Measurements from ENCODE around the gene SELENON.

Gene SELENON

GRCh38 chr1:25803368-25803767, 3.4 kb downstream of the SELENON start:
- WGBS, 2 donors (ENCODE audit: extremely low coverage in 2 of 2, insufficient read length in 2 of 2, insufficient replicate concordance in 1 of 2) = no CpG with 5 or more reads among the region's 1 CpG
- no peak overlapping the region for H3K27ac ChIP-seq (replicated peaks; ENCODE audit: low read length)
- H3K23ac ChIP-seq (ENCODE audit: low read depth, low read length, poor library complexity) = no peak overlapping the region
- H2BK120ac ChIP-seq (ENCODE audit: low read depth, low read length) = no peak overlapping the region
- H3K4ac ChIP-seq (ENCODE audit: low read length) = no peak overlapping the region
- peaks cover 16 to 25% of the 10 kb centered on the region in 2 donors for H3K4me1 ChIP-seq (ENCODE audit: control insufficient read depth in 2 of 2, insufficient read depth in 1 of 2, low read depth in 1 of 2, low read length in 2 of 2)
- no peak overlapping the region for H4K8ac ChIP-seq (ENCODE audit: low read depth, low read length)
- DNase-seq (ENCODE audit: low spot score) = no peak
- no peak overlapping the region for H2BK5ac ChIP-seq (ENCODE audit: low read length)
- no peak overlapping the region for H2AFZ ChIP-seq (ENCODE audit: low read length)
- H3K4me2 ChIP-seq (ENCODE audit: insufficient read depth, low read length, poor library complexity, severe bottlenecking) = no peak overlapping the region
- no peaks in the 10 kb centered on the region for H3K27me3 ChIP-seq (ENCODE audit: control insufficient read depth in 3 of 3, insufficient read depth in 3 of 3, low read depth in 1 of 3, low read length in 3 of 3)
- H3K79me1 ChIP-seq (ENCODE audit: low read depth, low read length) = peaks cover 3% of the 10 kb centered on the region
- H3K9ac ChIP-seq (ENCODE audit: low read depth, low read length, poor library complexity) = no peak overlapping the region
- no peaks in the 10 kb centered on the region for H3K9me3 ChIP-seq (replicated peaks in 1 of 2; ENCODE audit: control insufficient read depth in 2 of 2, insufficient read depth in 1 of 2, low read depth in 1 of 2, low read length in 2 of 2)
- no peak overlapping the region for H2BK12ac ChIP-seq (ENCODE audit: low read length)
- no peak overlapping the region for H3K4me3 ChIP-seq (ENCODE audit: low read length in 2 of 2)
- no peak overlapping the region for H3K14ac ChIP-seq (ENCODE audit: low read length)
- H4K91ac ChIP-seq (ENCODE audit: low read depth, low read length, poor library complexity) = no peak overlapping the region
- H3K18ac ChIP-seq (ENCODE audit: low read length) = no peak overlapping the region
- no peak overlapping the region for H2BK15ac ChIP-seq (ENCODE audit: low read length)
- H2AK5ac ChIP-seq (ENCODE audit: low read depth, low read length) = no peak overlapping the region
- H3K36me3 ChIP-seq (replicated peaks in 1 of 2; ENCODE audit: control insufficient read depth in 2 of 2, insufficient read depth in 2 of 2, low read length in 2 of 2) = peaks cover 13 to 39% of the 10 kb centered on the region in 2 donors

GRCh38 chr1:25804244-25804963, 4.4 kb downstream of the SELENON start:
- Histone ChIP-seq H3K9ac (ENCODE audit: low read depth, low read length, poor library complexity) (no peak overlapping the region), H3K4me3 (ENCODE audit: low read length in 2 of 2) (no peak overlapping the region), H3K36me3 (replicated peaks in 1 of 2; ENCODE audit: control insufficient read depth in 2 of 2, insufficient read depth in 2 of 2, low read length in 2 of 2) (peaks cover 20 to 50% of the 10 kb centered on the region in 2 donors), H2BK5ac (ENCODE audit: low read length) (no peak overlapping the region), H2BK120ac (ENCODE audit: low read depth, low read length) (no peak overlapping the region), H3K27me3 (ENCODE audit: control insufficient read depth in 3 of 3, insufficient read depth in 3 of 3, low read depth in 1 of 3, low read length in 3 of 3) (no peaks in the 10 kb centered on the region), H2AK5ac (ENCODE audit: low read depth, low read length) (no peak overlapping the region), H3K27ac (replicated peaks; ENCODE audit: low read length) (no peak overlapping the region), H3K23ac (ENCODE audit: low read depth, low read length, poor library complexity) (no peak overlapping the region), H3K18ac (ENCODE audit: low read length) (no peak overlapping the region), H3K14ac (ENCODE audit: low read length) (no peak overlapping the region), H3K79me1 (ENCODE audit: low read depth, low read length) (peaks cover 5% of the 10 kb centered on the region), H3K4ac (ENCODE audit: low read length) (no peak overlapping the region), H2BK12ac (ENCODE audit: low read length) (no peak overlapping the region), H4K8ac (ENCODE audit: low read depth, low read length) (no peak overlapping the region), H4K91ac (ENCODE audit: low read depth, low read length, poor library complexity) (no peak overlapping the region), H3K4me1 (ENCODE audit: control insufficient read depth in 2 of 2, insufficient read depth in 1 of 2, low read depth in 1 of 2, low read length in 2 of 2) (peaks cover 16 to 21% of the 10 kb centered on the region in 2 donors), H2AFZ (ENCODE audit: low read length) (no peak overlapping the region), H2BK15ac (ENCODE audit: low read length) (no peak overlapping the region), H3K4me2 (ENCODE audit: insufficient read depth, low read length, poor library complexity, severe bottlenecking) (no peak overlapping the region), H3K9me3 (replicated peaks in 1 of 2; ENCODE audit: control insufficient read depth in 2 of 2, insufficient read depth in 1 of 2, low read depth in 1 of 2, low read length in 2 of 2) (no peaks in the 10 kb centered on the region)
- no CpG with 5 or more reads among the region's 10 CpGs for WGBS, 2 donors (ENCODE audit: extremely low coverage in 2 of 2, insufficient read length in 2 of 2, insufficient replicate concordance in 1 of 2)
- no peak for DNase-seq (ENCODE audit: low spot score)

- no CpG with 5 or more reads among the region's 15 CpGs for WGBS, 2 donors (ENCODE audit: extremely low coverage in 2 of 2, insufficient read length in 2 of 2, insufficient replicate concordance in 1 of 2)
- no peak overlapping the region for H3K4me3 ChIP-seq (ENCODE audit: low read length in 2 of 2)
- H3K14ac ChIP-seq (ENCODE audit: low read length) = no peak overlapping the region
These were observed 5.2 kb downstream of the SELENON start for GRCh38 chr1:25804964-25805862.

GRCh38 chr1:25805863-25806225, 5.9 kb downstream of the SELENON start:
- Histone ChIP-seq H3K4me2 (ENCODE audit: insufficient read depth, low read length, poor library complexity, severe bottlenecking) (no peak overlapping the region), H2BK12ac (ENCODE audit: low read length) (no peak overlapping the region), H3K9ac (ENCODE audit: low read depth, low read length, poor library complexity) (peak overlapping the region; percentile 35), H4K91ac (ENCODE audit: low read depth, low read length, poor library complexity) (no peak overlapping the region), H3K79me1 (ENCODE audit: low read depth, low read length) (peaks cover 5% of the 10 kb centered on the region), H4K8ac (ENCODE audit: low read depth, low read length) (no peak overlapping the region), H3K27ac (replicated peaks; ENCODE audit: low read length) (no peak overlapping the region), H2BK15ac (ENCODE audit: low read length) (no peak overlapping the region), H3K18ac (ENCODE audit: low read length) (no peak overlapping the region), H3K4me3 (ENCODE audit: low read length in 2 of 2) (no peak overlapping the region), H2AFZ (ENCODE audit: low read length) (no peak overlapping the region), H2BK120ac (ENCODE audit: low read depth, low read length) (no peak overlapping the region), H3K9me3 (replicated peaks in 1 of 2; ENCODE audit: control insufficient read depth in 2 of 2, insufficient read depth in 1 of 2, low read depth in 1 of 2, low read length in 2 of 2) (no peaks in the 10 kb centered on the region), H3K14ac (ENCODE audit: low read length) (no peak overlapping the region), H3K23ac (ENCODE audit: low read depth, low read length, poor library complexity) (peak overlapping the region; percentile 71), H3K4ac (ENCODE audit: low read length) (no peak overlapping the region), H3K36me3 (replicated peaks in 1 of 2; ENCODE audit: control insufficient read depth in 2 of 2, insufficient read depth in 2 of 2, low read length in 2 of 2) (peaks cover 27 to 62% of the 10 kb centered on the region in 2 donors), H3K27me3 (ENCODE audit: control insufficient read depth in 3 of 3, insufficient read depth in 3 of 3, low read depth in 1 of 3, low read length in 3 of 3) (no peaks in the 10 kb centered on the region), H2AK5ac (ENCODE audit: low read depth, low read length) (no peak overlapping the region), H2BK5ac (ENCODE audit: low read length) (peak overlapping the region; percentile 63), H3K4me1 (ENCODE audit: control insufficient read depth in 2 of 2, insufficient read depth in 1 of 2, low read depth in 1 of 2, low read length in 2 of 2) (peaks cover 13% of the 10 kb centered on the region in 2 donors)
- DNase-seq (ENCODE audit: low spot score) = no peak
- no CpG with 5 or more reads among the region's 3 CpGs for WGBS, 2 donors (ENCODE audit: extremely low coverage in 2 of 2, insufficient read length in 2 of 2, insufficient replicate concordance in 1 of 2)

More at GRCh38 chr1:25804964-25805862, 5.2 kb downstream of the SELENON start:
- Histone ChIP-seq H3K4me2 (ENCODE audit: insufficient read depth, low read length, poor library complexity, severe bottlenecking) (no peak overlapping the region), H3K36me3 (replicated peaks in 1 of 2; ENCODE audit: control insufficient read depth in 2 of 2, insufficient read depth in 2 of 2, low read length in 2 of 2) (peaks cover 24 to 58% of the 10 kb centered on the region in 2 donors), H2AFZ (ENCODE audit: low read length) (no peak overlapping the region), H3K18ac (ENCODE audit: low read length) (no peak overlapping the region), H2BK15ac (ENCODE audit: low read length) (no peak overlapping the region), H2BK120ac (ENCODE audit: low read depth, low read length) (no peak overlapping the region), H3K23ac (ENCODE audit: low read depth, low read length, poor library complexity) (no peak overlapping the region), H3K79me1 (ENCODE audit: low read depth, low read length) (peaks cover 5% of the 10 kb centered on the region), H3K4ac (ENCODE audit: low read length) (no peak overlapping the region), H2BK12ac (ENCODE audit: low read length) (no peak overlapping the region), H3K9ac (ENCODE audit: low read depth, low read length, poor library complexity) (peak overlapping the region; percentile 1), H2AK5ac (ENCODE audit: low read depth, low read length) (no peak overlapping the region), H4K91ac (ENCODE audit: low read depth, low read length, poor library complexity) (no peak overlapping the region), H3K27me3 (ENCODE audit: control insufficient read depth in 3 of 3, insufficient read depth in 3 of 3, low read depth in 1 of 3, low read length in 3 of 3) (no peaks in the 10 kb centered on the region), H4K8ac (ENCODE audit: low read depth, low read length) (no peak overlapping the region), H3K4me1 (ENCODE audit: control insufficient read depth in 2 of 2, insufficient read depth in 1 of 2, low read depth in 1 of 2, low read length in 2 of 2) (peaks cover 16% of the 10 kb centered on the region in 2 donors), H3K9me3 (replicated peaks in 1 of 2; ENCODE audit: control insufficient read depth in 2 of 2, insufficient read depth in 1 of 2, low read depth in 1 of 2, low read length in 2 of 2) (no peaks in the 10 kb centered on the region), H3K27ac (replicated peaks; ENCODE audit: low read length) (no peak overlapping the region), H2BK5ac (ENCODE audit: low read length) (no peak overlapping the region)
- DNase-seq (ENCODE audit: low spot score) = no peak

Measured in neuronal stem cell (in vitro differentiated cells).